Mesenteric fat pad (tissue), 1 donor: ENCODE results near the gene FUNDC1. TPM values are rescaled to one million over a fixed set of nuclear protein-coding genes. Genes with fewer than 3 reads are reported as not detected.

Experiments used
- DNase-seq: peaks from one replicate; pipeline ENCODE4 v3.0.0-alpha.2; 2020; ENCODE audit warnings: low spot score
- total RNA-seq: library from RNA; stranded (reverse); fragmentation: NEBNext Ultra II Directional; extraction: Animal tissue kit (Norgen Biotek cat#: 25700); gene quantifications from one replicate; pipeline ENCODE4 v1.2.1, GENCODE V29; 2021
- donor health status: DM: yes; HTN: yes; CAD: no.

FUNDC1 gene
- total RNA-seq, 1 donor from 2014 or later: 6.7 TPM

DNA sequence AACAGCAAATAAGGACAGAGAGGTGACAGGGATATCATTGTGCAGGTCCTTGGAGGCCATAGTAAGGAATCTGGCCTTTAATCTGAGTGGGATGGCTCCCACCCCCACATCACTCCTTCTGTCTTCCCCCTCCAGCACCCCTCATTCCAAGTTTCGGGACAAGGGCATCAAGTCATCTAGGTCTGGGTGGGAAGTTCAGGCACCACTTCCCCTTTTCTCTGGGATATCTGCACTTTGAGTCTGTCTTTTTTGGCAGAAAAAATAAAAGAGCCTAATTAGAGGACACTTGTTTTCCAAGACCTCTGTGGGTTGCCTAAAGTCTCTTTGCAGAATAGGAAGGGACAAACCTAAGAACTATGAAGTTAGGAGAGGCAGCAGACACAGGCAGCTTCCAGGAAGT, 60.1 kb downstream of the FUNDC1 start:
- no peak for DNase-seq

DNA sequence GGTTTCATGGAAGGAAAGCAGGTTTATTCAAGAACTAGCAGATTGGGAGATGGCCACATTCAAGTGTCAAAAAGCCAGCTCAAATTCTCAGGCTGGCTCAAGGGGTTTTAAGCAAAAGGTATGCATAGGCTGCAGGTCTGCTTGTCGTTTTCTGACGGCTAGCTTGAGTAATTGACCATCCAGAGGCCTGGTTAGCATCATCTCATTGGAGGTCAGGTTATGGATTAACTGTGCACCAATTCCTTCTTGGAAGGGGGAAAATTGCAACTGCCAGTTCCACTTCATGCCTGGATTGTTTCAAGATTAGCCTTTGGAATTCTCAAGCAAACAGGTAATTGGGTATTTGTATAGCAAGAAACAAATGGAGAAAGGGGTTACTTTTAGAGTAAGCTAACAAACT, 62.1 kb downstream of the FUNDC1 start:
- DNase-seq: no peak

DNA sequence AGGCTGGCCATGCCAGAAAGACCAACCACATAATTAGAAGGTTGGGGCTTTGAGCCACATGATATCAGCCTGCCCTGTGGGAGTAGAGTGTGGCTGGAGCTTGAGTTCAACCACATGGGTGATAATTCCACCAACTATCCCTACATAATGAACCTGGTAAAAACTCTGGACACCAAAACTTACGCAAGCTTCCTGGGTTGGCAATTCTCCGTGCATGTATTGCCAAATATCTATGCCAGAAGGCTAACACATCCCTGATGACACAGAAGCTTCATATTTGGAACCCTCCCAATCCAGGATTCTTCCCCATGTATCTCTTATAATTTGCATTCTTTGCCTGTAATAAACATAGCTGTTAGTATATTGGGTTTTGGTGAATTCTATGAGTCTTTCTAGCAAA, 68.2 kb downstream of the FUNDC1 start:
- no peak for DNase-seq

Other genes with a start within 250 kb of the FUNDC1 start
- gene EFHC2, start 199.2 kb downstream of the FUNDC1 start, total RNA-seq: 0.29 TPM